HL-60 (cell line): ENCODE results near the gene PRR18.

ENCODE experiments used
- DNase-seq, 2 experiments: peaks; one replicate each; pipeline ENCODE4 v3.0.0-alpha.2; 2010 to 2020; ENCODE audit warnings: low read depth in 1 of 2, low spot score in 1 of 2
- H3K27ac ChIP-seq: fragments of 250-450 bp; sonication (Bioruptor Pico); replicated peaks from 2 replicates; pipeline ENCODE4 v1.5.1; 2020; ENCODE audit warnings: mild to moderate bottlenecking, moderate library complexity
- H3K27me3 ChIP-seq: fragments of 250-450 bp; sonication (Bioruptor Pico); 2 replicates; pipeline ENCODE4 v1.5.1; 2021; ENCODE audit warnings: mild to moderate bottlenecking, moderate library complexity; ENCODE audit not compliant: insufficient read depth, poor library complexity, severe bottlenecking
- H3K4me3 ChIP-seq: replicated peaks from 2 replicates; pipeline ENCODE4 v1.5.1; 2011; ENCODE audit warnings: mild to moderate bottlenecking, control low read depth, low read length; ENCODE audit not compliant: insufficient read depth
- GABPA ChIP-seq: IDR thresholded peaks from 2 replicates; pipeline ENCODE4 v1.6.1; 2012; ENCODE audit warnings: low read depth
- POLR2AphosphoS5 ChIP-seq: IDR thresholded peaks from 2 replicates; pipeline ENCODE4 v1.6.1; 2012; ENCODE audit warnings: low read depth
- REST ChIP-seq: IDR thresholded peaks from 2 replicates; pipeline ENCODE4 v1.6.1; 2012; ENCODE audit warnings: low read depth; ENCODE audit not compliant: insufficient replicate concordance
- SPI1 ChIP-seq: IDR thresholded peaks from 2 replicates; pipeline ENCODE4 v1.6.1; 2012; ENCODE audit warnings: low read depth, mild to moderate bottlenecking, borderline replicate concordance
- TF ChIP-seq, protein P1 (sequence below): IDR thresholded peaks from one replicate; pipeline ENCODE4 v1.5.1; 2011; ENCODE audit warnings: low read length, control low read depth, inconsistent platforms; ENCODE audit not compliant: insufficient read depth

Gene PRR18

DNA sequence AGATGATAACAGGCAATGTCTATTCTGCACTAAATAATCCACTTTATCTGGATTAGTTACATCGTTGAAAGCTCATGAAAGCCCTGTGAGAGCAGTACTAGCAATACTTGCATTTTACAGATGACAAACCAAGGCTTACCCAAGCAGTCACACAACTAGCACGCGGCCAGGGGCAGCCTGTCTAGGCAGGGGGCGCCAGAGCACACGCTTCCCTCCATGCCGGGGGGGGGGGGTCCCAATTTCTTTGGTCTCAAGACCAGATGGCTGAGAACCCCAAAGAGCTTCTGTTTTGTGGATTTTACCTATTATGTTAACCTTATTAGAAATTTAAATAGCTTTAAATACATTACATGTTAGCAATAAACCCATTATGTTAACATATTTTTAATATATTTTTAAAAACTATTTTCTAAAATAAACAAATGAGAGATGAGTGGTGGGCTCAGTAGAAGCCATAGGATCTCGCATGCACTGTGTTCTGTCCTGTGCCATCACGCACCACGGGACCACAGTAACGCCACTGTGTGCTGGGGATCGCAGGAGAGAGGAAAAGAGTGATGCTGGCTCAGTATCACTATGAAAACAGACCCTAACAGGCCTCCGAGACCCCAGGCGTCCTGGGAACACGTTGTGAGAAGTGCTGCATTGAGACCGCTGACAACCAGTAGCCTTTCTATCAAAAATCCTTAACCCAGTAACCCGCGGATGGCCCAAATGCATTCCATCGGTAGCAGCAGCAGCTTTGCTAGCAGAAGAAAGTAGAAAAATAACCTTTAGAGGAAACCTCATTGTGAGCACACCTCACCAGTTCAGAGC lies 5.3 kb upstream of the PRR18 start:
- H3K27ac ChIP-seq = no peak overlapping the region
- no peak overlapping the region for H3K4me3 ChIP-seq
- TF ChIP-seq, protein P1, sequence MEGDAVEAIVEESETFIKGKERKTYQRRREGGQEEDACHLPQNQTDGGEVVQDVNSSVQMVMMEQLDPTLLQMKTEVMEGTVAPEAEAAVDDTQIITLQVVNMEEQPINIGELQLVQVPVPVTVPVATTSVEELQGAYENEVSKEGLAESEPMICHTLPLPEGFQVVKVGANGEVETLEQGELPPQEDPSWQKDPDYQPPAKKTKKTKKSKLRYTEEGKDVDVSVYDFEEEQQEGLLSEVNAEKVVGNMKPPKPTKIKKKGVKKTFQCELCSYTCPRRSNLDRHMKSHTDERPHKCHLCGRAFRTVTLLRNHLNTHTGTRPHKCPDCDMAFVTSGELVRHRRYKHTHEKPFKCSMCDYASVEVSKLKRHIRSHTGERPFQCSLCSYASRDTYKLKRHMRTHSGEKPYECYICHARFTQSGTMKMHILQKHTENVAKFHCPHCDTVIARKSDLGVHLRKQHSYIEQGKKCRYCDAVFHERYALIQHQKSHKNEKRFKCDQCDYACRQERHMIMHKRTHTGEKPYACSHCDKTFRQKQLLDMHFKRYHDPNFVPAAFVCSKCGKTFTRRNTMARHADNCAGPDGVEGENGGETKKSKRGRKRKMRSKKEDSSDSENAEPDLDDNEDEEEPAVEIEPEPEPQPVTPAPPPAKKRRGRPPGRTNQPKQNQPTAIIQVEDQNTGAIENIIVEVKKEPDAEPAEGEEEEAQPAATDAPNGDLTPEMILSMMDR = peak; percentile 31
- no peak for TF ChIP-seq SPI1
- DNase-seq = peak in 1 of 2 experiments; percentile 53
- H3K27me3 ChIP-seq = peaks cover 12% of the 10 kb centered on the region

DNA sequence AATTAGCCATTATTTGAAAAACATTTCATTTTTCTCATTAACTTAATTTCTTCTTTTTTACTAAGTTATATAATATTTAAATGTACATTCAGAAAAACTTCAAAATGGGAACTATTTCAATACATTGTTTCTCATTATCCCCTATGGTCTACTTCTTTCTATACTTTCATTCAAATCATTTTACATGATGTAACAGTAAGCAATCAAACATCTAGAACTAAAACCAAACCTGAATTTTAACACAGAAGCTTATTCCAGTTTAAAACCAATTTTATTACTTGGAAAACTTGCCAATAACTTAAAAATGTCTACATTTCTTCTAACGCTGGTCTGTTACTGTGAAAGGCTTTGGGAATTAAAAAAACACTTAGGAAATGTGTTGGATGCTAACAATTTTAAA lies 4.6 kb upstream of the PRR18 start:
- Histone ChIP-seq H3K4me3 (no peak overlapping the region), H3K27me3 (peaks cover 16% of the 10 kb centered on the region), H3K27ac (no peak overlapping the region)
- TF ChIP-seq POLR2AphosphoS5 (no peak), GABPA (no peak), REST (no peak), SPI1 (no peak)
- TF ChIP-seq, protein P1 = no peak
- no peak for DNase-seq

DNA sequence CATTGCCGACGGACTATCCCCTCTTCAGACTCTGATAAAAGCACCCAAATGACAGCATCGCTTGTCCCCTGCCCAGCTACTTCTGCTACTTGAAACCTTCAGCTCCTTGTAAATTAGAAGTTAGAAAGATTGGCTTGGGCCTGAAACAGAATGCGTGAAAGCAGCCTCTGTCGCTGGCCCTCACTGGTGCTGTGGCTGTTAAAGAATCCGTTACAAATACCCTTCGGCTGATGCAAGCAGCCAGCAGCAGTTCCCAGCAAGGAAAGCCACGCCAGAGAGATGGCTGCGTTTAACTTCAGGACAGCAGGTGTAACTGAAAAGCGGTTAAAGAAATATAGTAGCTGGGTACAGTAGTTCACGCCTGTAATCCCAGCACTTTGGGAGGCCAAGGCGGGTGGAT lies 2.4 kb upstream of the PRR18 start:
- TF ChIP-seq GABPA (no peak), SPI1 (no peak), POLR2AphosphoS5 (no peak), REST (no peak)
- TF ChIP-seq, protein P1 = no peak
- no peak overlapping the region for H3K4me3 ChIP-seq
- H3K27me3 ChIP-seq = peaks cover 32% of the 10 kb centered on the region

DNA sequence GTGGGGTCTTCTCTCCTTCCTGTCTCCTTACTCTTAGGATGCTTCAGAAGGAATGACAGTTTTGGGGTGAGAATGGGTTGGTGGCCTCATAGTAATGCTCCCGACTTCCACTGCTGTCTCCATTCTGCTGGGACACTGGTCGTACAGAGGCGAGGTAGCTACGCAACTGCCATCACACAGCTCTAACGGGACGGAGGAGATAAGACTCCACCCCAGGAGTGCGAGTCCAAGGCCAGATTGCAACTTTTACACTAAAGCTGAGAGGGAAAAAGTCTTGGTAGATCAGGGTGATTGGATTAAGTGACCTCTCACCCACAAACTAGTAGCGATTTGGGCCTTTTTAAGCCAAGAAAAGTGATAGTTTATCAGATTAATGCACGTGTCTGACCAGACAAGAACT lies 1.8 kb upstream of the PRR18 start:
- peaks cover 33% of the 10 kb centered on the region for H3K27me3 ChIP-seq
- TF ChIP-seq REST = no peak
- TF ChIP-seq, protein P1 = no peak
- no peak for TF ChIP-seq GABPA
- TF ChIP-seq SPI1 = no peak
- no peak for TF ChIP-seq POLR2AphosphoS5
- no peak overlapping the region for H3K4me3 ChIP-seq
- no peak overlapping the region for H3K27ac ChIP-seq
- DNase-seq = no peak

More for the DNA sequence above, 2.4 kb upstream of the PRR18 start:
- H3K27ac ChIP-seq = no peak overlapping the region
- DNase-seq = no peak
